OCI-LY1 (cell line): ENCODE results near the gene TRIO.

Experiments used
- CTCF ChIP-seq: fragments of 200-600 bp; sonication (generic), shearing (Covaris generic); IDR thresholded peaks from 2 replicates; pipeline ENCODE4 v1.5.1; 2017; ENCODE audit warnings: mild to moderate bottlenecking, antibody characterized with exemption, low read length, moderate library complexity, mixed read lengths
- EZH2 ChIP-seq: fragments of 200-600 bp; sonication (generic), shearing (Covaris generic); IDR thresholded peaks from 2 replicates; pipeline ENCODE4 v1.8.0; 2017; ENCODE audit warnings: borderline replicate concordance, mixed run types, mild to moderate bottlenecking, antibody characterized with exemption, low read length, moderate library complexity, mixed read lengths

- TF ChIP-seq CTCF (no peak), EZH2 (no peak)
These were observed 86.0 kb downstream of the TRIO start for GRCh38 chr5:14229181-14229580.
